SK-N-SH (cell line): ENCODE results near the gene TMEM116. TPM values are rescaled to one million over a fixed set of nuclear protein-coding genes. Genes with fewer than 3 reads are reported as not detected.

Experiments
- CTCF ChIA-PET: fragments of 300-600, 350-600 bp; formaldehyde crosslinking; extraction: SDS; loops from one replicate; lab custom pipeline; 2021; lab: Yijun Ruan, JAX
- POLR2A ChIA-PET: fragments of 350-600 bp; sonication (Branson Sonifier 250); formaldehyde crosslinking; extraction: SDS; loops from one replicate; lab custom pipeline; 2020; ENCODE audit warnings: antibody characterized with exemption, inconsistent platforms; lab: Yijun Ruan, JAX
- DNase-seq: peaks from one replicate; pipeline ENCODE4 v3.0.0; 2012
- H2AFZ ChIP-seq: fragments of 200-600 bp; sonication (generic); 2 replicates; pipeline ENCODE4 v1.8.1; 2016; ENCODE audit warnings: antibody characterized with exemption, mild to moderate bottlenecking, low read depth
- H3F3A ChIP-seq: fragments of 200-600 bp; sonication (generic); replicated peaks from 2 replicates; pipeline ENCODE3; 2016; ENCODE audit warnings: antibody characterized with exemption, mild to moderate bottlenecking; ENCODE audit not compliant: insufficient read depth
- H3K27ac ChIP-seq, 2 experiments: fragments of 200-500 bp in 1 of 2; fragments of 200-600 bp in 1 of 2; sonication (Bioruptor generic) in 1 of 2; sonication (generic), shearing (Covaris generic) in 1 of 2; 2 replicates each; pipeline versions ENCODE4 v1.5.1 to v1.6.1; 2014 to 2016; ENCODE audit warnings: low read depth in 2 of 2, inconsistent platforms in 1 of 2, low read length in 1 of 2, mild to moderate bottlenecking in 1 of 2, mixed read lengths in 1 of 2
- H3K27me3 ChIP-seq: fragments of 200-600 bp; sonication (generic), shearing (Covaris generic); 2 replicates; pipeline ENCODE4 v1.6.1; 2016; ENCODE audit warnings: mixed run types; ENCODE audit not compliant: insufficient read depth
- H3K36me3 ChIP-seq, 2 experiments: fragments of 200-500 bp in 1 of 2; fragments of 200-600 bp in 1 of 2; sonication (Bioruptor generic) in 1 of 2; sonication (generic) in 1 of 2; replicated peaks in 1 of 2; 2 replicates each; pipeline versions ENCODE3 to v1.5.1; 2014 to 2016; ENCODE audit warnings: low read length in 1 of 2, mild to moderate bottlenecking in 1 of 2; ENCODE audit not compliant: insufficient read depth in 2 of 2, control insufficient read depth in 1 of 2
- H3K4me1 ChIP-seq, 2 experiments: fragments of 200-500 bp in 1 of 2; fragments of 200-600 bp in 1 of 2; sonication (Bioruptor generic) in 1 of 2; sonication (generic), shearing (Covaris generic) in 1 of 2; 2 replicates each; pipeline versions ENCODE4 v1.5.1 to v1.6.1; 2014 to 2016; ENCODE audit warnings: low read depth in 1 of 2, low read length in 1 of 2, mixed run types in 1 of 2; ENCODE audit not compliant: insufficient read depth in 2 of 2, control insufficient read depth in 1 of 2
- H3K4me2 ChIP-seq: fragments of 200-600 bp; sonication (generic), shearing (Covaris generic); 2 replicates; pipeline ENCODE4 v1.6.1; 2017; ENCODE audit warnings: mixed run types
- H3K4me3 ChIP-seq, 2 experiments: fragments of 200-500 bp in 1 of 2; fragments of 200-600 bp in 1 of 2; sonication (Bioruptor generic) in 1 of 2; sonication (generic), shearing (Covaris generic) in 1 of 2; 2 replicates each; pipeline versions ENCODE4 v1.5.1 to v1.8.1; 2014 to 2016; ENCODE audit warnings: low read depth in 2 of 2, inconsistent platforms in 1 of 2, low read length in 1 of 2, mild to moderate bottlenecking in 1 of 2, mixed read lengths in 1 of 2, moderate library complexity in 1 of 2
- H3K79me2 ChIP-seq: fragments of 200-600 bp; sonication (generic); 2 replicates; pipeline ENCODE4 v1.8.1; 2017; ENCODE audit warnings: mild to moderate bottlenecking; ENCODE audit not compliant: insufficient read depth
- H3K9ac ChIP-seq: fragments of 200-600 bp; sonication (generic); 2 replicates; pipeline ENCODE4 v1.6.1; 2017; ENCODE audit warnings: mixed run types
- H3K9me2 ChIP-seq: fragments of 200-600 bp; sonication (generic); 2 replicates; pipeline ENCODE4 v1.6.1; 2017; ENCODE audit warnings: mixed run types
- H3K9me3 ChIP-seq: fragments of 200-600 bp; sonication (generic); 2 replicates; pipeline ENCODE4 v1.6.1; 2017; ENCODE audit warnings: mixed run types, mild to moderate bottlenecking, moderate library complexity
- H4K20me1 ChIP-seq: fragments of 200-600 bp; sonication (generic); 2 replicates; pipeline ENCODE4 v1.6.1; 2017; ENCODE audit warnings: mild to moderate bottlenecking, mixed run types; ENCODE audit not compliant: insufficient read depth
- CHD2 ChIP-seq: fragments of 150-350 bp; IDR thresholded peaks from 2 replicates; pipeline ENCODE4 v1.6.1; 2018; ENCODE audit warnings: low read length; ENCODE audit not compliant: partially characterized antibody
- CTCF ChIP-seq: fragments of 200-600 bp; sonication (generic); IDR thresholded peaks from 2 replicates; pipeline ENCODE4 v1.6.1; 2017; ENCODE audit warnings: antibody characterized with exemption, mild to moderate bottlenecking, moderate library complexity
- EP300 ChIP-seq, 2 experiments: IDR thresholded peaks; 2 replicates each; pipeline versions ENCODE4 v1.4.0 to v1.6.1; 2012; ENCODE audit warnings: borderline replicate concordance in 1 of 2, low read depth in 1 of 2, low read length in 1 of 2
- EZH2phosphoT487 ChIP-seq: fragments of 200-600 bp; sonication (generic); IDR thresholded peaks from 2 replicates; pipeline ENCODE4 v1.6.1; 2017; ENCODE audit warnings: low read depth, mixed run types, mild to moderate bottlenecking, antibody characterized with exemption, moderate library complexity, borderline replicate concordance
- FOSL2 ChIP-seq: IDR thresholded peaks from 2 replicates; pipeline ENCODE4 v1.4.0; 2012; ENCODE audit warnings: low read depth, mild to moderate bottlenecking, moderate library complexity, borderline replicate concordance
- FOXM1 ChIP-seq: IDR thresholded peaks from 2 replicates; pipeline ENCODE4 v1.4.0; 2012; ENCODE audit warnings: low read depth, mild to moderate bottlenecking
- GABPA ChIP-seq: IDR thresholded peaks from 2 replicates; pipeline ENCODE4 v1.4.0; 2012; ENCODE audit warnings: low read depth, mild to moderate bottlenecking
- GATA2 ChIP-seq: sonication (generic); formaldehyde crosslinking; IDR thresholded peaks from 2 replicates; pipeline ENCODE4 v1.5.0; 2020; ENCODE audit warnings: mild to moderate bottlenecking, missing genetic modification reagents
- IRF3 ChIP-seq: fragments of 150-350 bp; IDR thresholded peaks from 2 replicates; pipeline ENCODE4 v1.6.1; 2016; ENCODE audit warnings: mild to moderate bottlenecking, low read depth, low read length
- MEF2A ChIP-seq: IDR thresholded peaks from 2 replicates; pipeline ENCODE4 v1.4.0; 2012; ENCODE audit warnings: low read depth, borderline replicate concordance
- NRF1 ChIP-seq: IDR thresholded peaks from 2 replicates; pipeline ENCODE4 v1.6.1; 2012; ENCODE audit warnings: low read depth, mild to moderate bottlenecking, low read length
- POLR2AphosphoS5 ChIP-seq: IDR thresholded peaks from 2 replicates; pipeline ENCODE4 v1.6.1; 2012; ENCODE audit warnings: low read depth, low read length
- RAD21 ChIP-seq: IDR thresholded peaks from 2 replicates; pipeline ENCODE4 v1.6.1; 2012; ENCODE audit warnings: mild to moderate bottlenecking, low read length
- RFX5 ChIP-seq: IDR thresholded peaks from 2 replicates; pipeline ENCODE4 v1.6.1; 2012; ENCODE audit warnings: mild to moderate bottlenecking, improper control_type of control experiment, low read length
- SMC3 ChIP-seq: IDR thresholded peaks from 2 replicates; pipeline ENCODE4 v1.6.1; 2012; ENCODE audit warnings: low read depth, low read length, improper control_type of control experiment
- TAF1 ChIP-seq: IDR thresholded peaks from 2 replicates; pipeline ENCODE4 v1.6.1; 2012; ENCODE audit warnings: low read depth, mild to moderate bottlenecking, low read length, moderate library complexity, borderline replicate concordance
- USF1 ChIP-seq: IDR thresholded peaks from 2 replicates; pipeline ENCODE4 v1.4.0; 2012; ENCODE audit warnings: low read depth, borderline replicate concordance
- YY1 ChIP-seq: IDR thresholded peaks from 2 replicates; pipeline ENCODE4 v1.4.0; 2012; ENCODE audit warnings: low read depth, mild to moderate bottlenecking
- WGBS: methylation state at CpG from one replicate; pipeline ENCODE4 v1.1.6; 2017; ENCODE audit warnings: low lambda C conversion rate; 5-methylcytosine and 5-hydroxymethylcytosine counted together
- polyA plus RNA-seq, 3 experiments: library from polyadenylated mRNA; depleted of rRNA; stranded (reverse); fragments of >200 nt; gene quantifications; 2 replicates each; pipeline ENCODE4 v1.2.3, GENCODE V29; 2012

The TMEM116 gene
- polyA plus RNA-seq, 1 of the 3 experiments (the other 2 are of a cell fraction) = 7.9 TPM

- Histone ChIP-seq H3K4me2 (no peak overlapping the region), H3K79me2 (no peaks in the 10 kb centered on the region), H3K4me3 (no peak overlapping the region), H3K9ac (no peak overlapping the region), H3K27ac (no peak overlapping the region), H3K9me2 (no peaks in the 10 kb centered on the region; the same call in 1 of the 2 replicates), H3K27me3 (no peaks in the 10 kb centered on the region), H2AFZ (no peak overlapping the region), H3K9me3 (no peaks in the 10 kb centered on the region), H3K4me1 (no peaks in the 10 kb centered on the region), H3K36me3 (no peaks in the 10 kb centered on the region), H4K20me1 (no peaks in the 10 kb centered on the region), H3F3A (no peaks in the 10 kb centered on the region)
- ChIA-PET POLR2A (no interaction called here), CTCF (interaction anchor here (0.9 to 1.2 kb wide), 2 partner anchors 20 to 112 kb away, joined by 3 read pairs; no protein-coding TSS in a partner anchor)
- TF ChIP-seq GATA2 (CRISPR knock-in tag) = no peak
- TF ChIP-seq TAF1 = no peak
- TF ChIP-seq EZH2phosphoT487 = no peak
- TF ChIP-seq GABPA = no peak
- no peak for TF ChIP-seq FOXM1
- no peak for TF ChIP-seq YY1
- no peak for TF ChIP-seq USF1
- TF ChIP-seq SMC3 = no peak
- TF ChIP-seq CTCF = no peak
- no peak for TF ChIP-seq RAD21
- no peak for TF ChIP-seq RFX5
- no peak for TF ChIP-seq MEF2A
- TF ChIP-seq NRF1 = no peak
- TF ChIP-seq IRF3 = no peak
- no peak for TF ChIP-seq EP300 (IDR thresholded peaks at IDR 0.05; ENCODE audit: borderline replicate concordance in 1 of 2, low read depth in 1 of 2, low read length in 1 of 2)
- no peak for TF ChIP-seq CHD2
- TF ChIP-seq POLR2AphosphoS5 = no peak
- TF ChIP-seq FOSL2 = no peak
- no peak for DNase-seq
- WGBS = 79% methylated on average over 3 of the region's 3 CpGs
Observed at GRCh38 chr12:111925171-111925570, 87.8 kb downstream of the TMEM116 start.
